Measurements from ENCODE around the gene MUSTN1.

MUSTN1 gene

DNA sequence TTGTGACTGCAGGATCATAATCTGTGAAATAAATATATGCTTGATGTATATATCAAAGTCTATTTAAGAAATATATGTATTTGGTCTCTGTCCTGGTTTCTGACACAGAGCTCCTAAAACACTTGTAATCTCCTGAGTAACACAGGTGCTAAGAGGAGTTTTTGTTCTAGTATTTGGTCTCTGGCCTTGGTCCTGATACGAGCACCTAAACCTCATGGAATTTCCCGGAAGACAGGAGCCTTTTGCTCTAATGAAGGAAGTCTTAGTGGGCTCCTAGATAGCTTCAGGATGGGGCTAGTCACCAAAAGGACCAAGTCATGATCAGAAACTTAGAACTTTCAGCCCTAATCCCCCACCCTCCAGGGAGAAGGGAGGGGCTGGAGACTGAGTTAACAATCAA, 19.2 kb upstream of the MUSTN1 start:
- TF ChIP-seq, protein P1, sequence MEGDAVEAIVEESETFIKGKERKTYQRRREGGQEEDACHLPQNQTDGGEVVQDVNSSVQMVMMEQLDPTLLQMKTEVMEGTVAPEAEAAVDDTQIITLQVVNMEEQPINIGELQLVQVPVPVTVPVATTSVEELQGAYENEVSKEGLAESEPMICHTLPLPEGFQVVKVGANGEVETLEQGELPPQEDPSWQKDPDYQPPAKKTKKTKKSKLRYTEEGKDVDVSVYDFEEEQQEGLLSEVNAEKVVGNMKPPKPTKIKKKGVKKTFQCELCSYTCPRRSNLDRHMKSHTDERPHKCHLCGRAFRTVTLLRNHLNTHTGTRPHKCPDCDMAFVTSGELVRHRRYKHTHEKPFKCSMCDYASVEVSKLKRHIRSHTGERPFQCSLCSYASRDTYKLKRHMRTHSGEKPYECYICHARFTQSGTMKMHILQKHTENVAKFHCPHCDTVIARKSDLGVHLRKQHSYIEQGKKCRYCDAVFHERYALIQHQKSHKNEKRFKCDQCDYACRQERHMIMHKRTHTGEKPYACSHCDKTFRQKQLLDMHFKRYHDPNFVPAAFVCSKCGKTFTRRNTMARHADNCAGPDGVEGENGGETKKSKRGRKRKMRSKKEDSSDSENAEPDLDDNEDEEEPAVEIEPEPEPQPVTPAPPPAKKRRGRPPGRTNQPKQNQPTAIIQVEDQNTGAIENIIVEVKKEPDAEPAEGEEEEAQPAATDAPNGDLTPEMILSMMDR (IDR thresholded peaks at IDR 0.05; ENCODE audit: low read depth, low read length), result no peak
- H3K4me3 ChIP-seq (ENCODE audit: low read depth, low read length), result no peak overlapping the region

- TF ChIP-seq, protein P1 (IDR thresholded peaks at IDR 0.05; ENCODE audit: low read depth, low read length), result no peak
- H3K4me3 ChIP-seq (ENCODE audit: low read depth, low read length), result no peak overlapping the region
These were observed 17.6 kb upstream of the MUSTN1 start for GRCh38 chr3:52852419-52852818.

GRCh38 chr3:52851348-52851747, 16.5 kb upstream of the MUSTN1 start:
- TF ChIP-seq, protein P1 (IDR thresholded peaks at IDR 0.05; ENCODE audit: low read depth, low read length), result peak; percentile 52
- H3K4me3 ChIP-seq (ENCODE audit: low read depth, low read length), result no peak overlapping the region

- TF ChIP-seq, protein P1 (IDR thresholded peaks at IDR 0.05; ENCODE audit: low read depth, low read length), result no peak
- H3K4me3 ChIP-seq (ENCODE audit: low read depth, low read length), result no peak overlapping the region
These were observed 14.8 kb upstream of the MUSTN1 start for GRCh38 chr3:52849656-52850055.

- no peak overlapping the region for H3K4me3 ChIP-seq (ENCODE audit: low read depth, low read length)
- TF ChIP-seq, protein P1 (IDR thresholded peaks at IDR 0.05; ENCODE audit: low read depth, low read length), result no peak
These were observed 13.8 kb upstream of the MUSTN1 start for GRCh38 chr3:52848617-52849016.

- TF ChIP-seq, protein P1 (IDR thresholded peaks at IDR 0.05; ENCODE audit: low read depth, low read length), result no peak
- no peak overlapping the region for H3K4me3 ChIP-seq (ENCODE audit: low read depth, low read length)
These were observed 12.9 kb upstream of the MUSTN1 start for GRCh38 chr3:52847726-52848125.

DNA sequence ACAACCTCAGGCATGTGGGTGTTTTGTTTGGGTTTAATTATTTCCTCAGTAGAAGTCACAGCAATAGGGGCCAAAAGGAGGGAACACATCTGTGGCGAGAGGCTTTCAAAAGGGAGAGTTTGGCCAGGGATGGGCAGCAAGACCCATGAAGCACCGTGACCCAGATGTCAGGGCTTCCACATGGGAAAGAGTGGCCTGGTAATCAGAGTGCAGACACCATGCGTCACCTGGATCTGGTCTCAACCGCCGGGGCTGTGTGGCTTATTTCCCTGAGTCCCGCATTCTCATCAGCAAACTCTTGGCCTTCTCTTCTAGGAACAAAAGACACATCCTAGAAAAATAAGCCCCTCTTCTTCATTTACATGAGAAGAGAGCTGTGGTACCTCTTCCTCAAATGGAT, 12.4 kb upstream of the MUSTN1 start:
- H3K4me3 ChIP-seq (ENCODE audit: low read depth, low read length), result no peak overlapping the region

More for the DNA sequence above, 12.4 kb upstream of the MUSTN1 start:
- TF ChIP-seq, protein P1 (IDR thresholded peaks at IDR 0.05; ENCODE audit: low read depth, low read length), result no peak

Data from WI38 (cell line).